ENCODE measurements around the gene ERCC6L2.

The ERCC6L2 gene

GRCh38 chr9:95876595-95876994, 1.1 kb downstream of the ERCC6L2 start:
- no peak overlapping the region for H3K4me3 ChIP-seq (ENCODE audit: low read depth, low read length)
- no peak for TF ChIP-seq CTCF (IDR thresholded peaks at IDR 0.05; ENCODE audit: low read depth, low read length, missing control alignments)
- no peak for DNase-seq (ENCODE audit: low read depth)

GRCh38 chr9:95877984-95878383, 2.5 kb downstream of the ERCC6L2 start:
- no peak for DNase-seq (ENCODE audit: low read depth)
- no peak for TF ChIP-seq CTCF (IDR thresholded peaks at IDR 0.05; ENCODE audit: low read depth, low read length, missing control alignments)
- H3K4me3 ChIP-seq (ENCODE audit: low read depth, low read length), result no peak overlapping the region

- H3K4me3 ChIP-seq (ENCODE audit: low read depth, low read length), result no peak overlapping the region
- TF ChIP-seq CTCF (IDR thresholded peaks at IDR 0.05; ENCODE audit: low read depth, low read length, missing control alignments), result no peak
Observed at GRCh38 chr9:95879591-95879990, 4.1 kb downstream of the ERCC6L2 start.

GRCh38 chr9:95880021-95880690, 4.7 kb downstream of the ERCC6L2 start:
- no peak for DNase-seq (ENCODE audit: low read depth)
- no peak for TF ChIP-seq CTCF (IDR thresholded peaks at IDR 0.05; ENCODE audit: low read depth, low read length, missing control alignments)
- H3K4me3 ChIP-seq (ENCODE audit: low read depth, low read length), result no peak overlapping the region

More at GRCh38 chr9:95879591-95879990, 4.1 kb downstream of the ERCC6L2 start:
- no peak for DNase-seq (ENCODE audit: low read depth)

GRCh38 chr9:95887926-95888497, 12.5 kb downstream of the ERCC6L2 start:
- H3K4me3 ChIP-seq (ENCODE audit: low read depth, low read length), result no peak overlapping the region
- no peak for TF ChIP-seq CTCF (IDR thresholded peaks at IDR 0.05; ENCODE audit: low read depth, low read length, missing control alignments)
- no peak for DNase-seq (ENCODE audit: low read depth)

GRCh38 chr9:95890594-95890993, 15.1 kb downstream of the ERCC6L2 start:
- no peak overlapping the region for H3K4me3 ChIP-seq (ENCODE audit: low read depth, low read length)
- no peak for TF ChIP-seq CTCF (IDR thresholded peaks at IDR 0.05; ENCODE audit: low read depth, low read length, missing control alignments)
- DNase-seq (ENCODE audit: low read depth), result no peak
